ENCODE measurements around the gene RGSL1. TPM values are rescaled to one million over a fixed set of nuclear protein-coding genes. Genes with fewer than 3 reads are reported as not detected.

Gene RGSL1
- total RNA-seq, 1 donor from 2014 or later, result not detected

GRCh38 chr1:182495693-182496092 lies 45.7 kb downstream of the RGSL1 start:
- no peak for DNase-seq
- H3K36me3 ChIP-seq, result no peaks in the 10 kb centered on the region
- H3K4me1 ChIP-seq, result peaks cover 8% of the 10 kb centered on the region

GRCh38 chr1:182507685-182508084 lies 57.7 kb downstream of the RGSL1 start:
- no peak for DNase-seq
- no peak for TF ChIP-seq CTCF (IDR thresholded peaks at IDR 0.05; ENCODE audit: borderline replicate concordance)
- H3K36me3 ChIP-seq, result no peaks in the 10 kb centered on the region

More at GRCh38 chr1:182495693-182496092, 45.7 kb downstream of the RGSL1 start:
- Histone ChIP-seq H3K9me3 (replicated peaks) (no peaks in the 10 kb centered on the region), H3K27ac (replicated peaks) (no peak overlapping the region), H3K4me3 (no peak overlapping the region), H3K27me3 (ENCODE audit: low read depth) (no peaks in the 10 kb centered on the region)
- intact Hi-C loops (cut with micrococcal nuclease), result no loop called here
- no peak for TF ChIP-seq CTCF (IDR thresholded peaks at IDR 0.05; ENCODE audit: borderline replicate concordance)

GRCh38 chr1:182515556-182515955 lies 65.6 kb downstream of the RGSL1 start:
- no peaks in the 10 kb centered on the region for H3K36me3 ChIP-seq
- peaks cover 11% of the 10 kb centered on the region for H3K27me3 ChIP-seq (ENCODE audit: low read depth)
- no peak overlapping the region for H3K4me3 ChIP-seq
- TF ChIP-seq CTCF (IDR thresholded peaks at IDR 0.05; ENCODE audit: borderline replicate concordance), result no peak
- peaks cover 28% of the 10 kb centered on the region for H3K9me3 ChIP-seq (replicated peaks)
- DNase-seq, result no peak
- no peaks in the 10 kb centered on the region for H3K4me1 ChIP-seq
- H3K27ac ChIP-seq (replicated peaks), result no peak overlapping the region
- intact Hi-C loops (cut with micrococcal nuclease), result no loop called here

More at GRCh38 chr1:182507685-182508084, 57.7 kb downstream of the RGSL1 start:
- Histone ChIP-seq H3K4me1 (no peaks in the 10 kb centered on the region), H3K27me3 (ENCODE audit: low read depth) (no peaks in the 10 kb centered on the region), H3K27ac (replicated peaks) (no peak overlapping the region), H3K9me3 (replicated peaks) (peaks cover 19% of the 10 kb centered on the region), H3K4me3 (no peak overlapping the region)
- intact Hi-C loops (cut with micrococcal nuclease), result no loop called here

- no peaks in the 10 kb centered on the region for H3K4me1 ChIP-seq
- intact Hi-C loops (cut with micrococcal nuclease), result no loop called here
- no peaks in the 10 kb centered on the region for H3K36me3 ChIP-seq
- H3K27ac ChIP-seq (replicated peaks), result no peak overlapping the region
- H3K27me3 ChIP-seq (ENCODE audit: low read depth), result peaks cover 17% of the 10 kb centered on the region
- H3K4me3 ChIP-seq, result no peak overlapping the region
- peaks cover 49% of the 10 kb centered on the region for H3K9me3 ChIP-seq (replicated peaks)
- TF ChIP-seq CTCF (IDR thresholded peaks at IDR 0.05; ENCODE audit: borderline replicate concordance), result no peak
- DNase-seq, result no peak
Observed at GRCh38 chr1:182520736-182521135, 70.8 kb downstream of the RGSL1 start.

GRCh38 chr1:182525342-182525741 lies 75.4 kb downstream of the RGSL1 start:
- TF ChIP-seq CTCF (IDR thresholded peaks at IDR 0.05; ENCODE audit: borderline replicate concordance), result no peak
- intact Hi-C loops (cut with micrococcal nuclease), result no loop called here
- H3K36me3 ChIP-seq, result no peaks in the 10 kb centered on the region

More at GRCh38 chr1:182525342-182525741, 75.4 kb downstream of the RGSL1 start:
- Histone ChIP-seq H3K27me3 (ENCODE audit: low read depth) (peaks cover 23% of the 10 kb centered on the region), H3K4me1 (no peaks in the 10 kb centered on the region), H3K4me3 (no peak overlapping the region), H3K9me3 (replicated peaks) (peaks cover 57% of the 10 kb centered on the region), H3K27ac (replicated peaks) (no peak overlapping the region)
- no peak for DNase-seq

Measured in left ventricle myocardium inferior (tissue), 1 donor.